Endothelial cell of umbilical vein (primary cell): Measurements from ENCODE around the gene SLC25A41. TPM values are rescaled to one million over a fixed set of nuclear protein-coding genes. Genes with fewer than 3 reads are reported as not detected.

Source experiments
- BruUV-seq: library from RNA; stranded (reverse); fragments of 400-500 nt; replicated peaks from 2 replicates; lab custom pipeline; 2021; lab: Mats Ljungman, UMichigan
- CTCF ChIA-PET: fragments of 300-600, 350-600 bp; sonication (Branson Sonifier 250); formaldehyde crosslinking; loops from one replicate; lab custom pipeline; 2021; ENCODE audit warnings: antibody characterized with exemption, inconsistent platforms; lab: Charles Lee
- POLR2A ChIA-PET: fragments of 300-600, 350-600 bp; sonication (Branson Sonifier 250); formaldehyde crosslinking; loops from one replicate; lab custom pipeline; 2021; ENCODE audit warnings: antibody characterized with exemption, inconsistent platforms; lab: Charles Lee
- DNase-seq: peaks from one replicate; pipeline ENCODE4 v3.0.0-alpha.2; 2011; ENCODE audit warnings: low read depth, low spot score
- FAIRE-seq: peaks from 2 replicates; lab custom pipeline; 2011; peaks lifted over from hg19 to GRCh38; lab: Jason Lieb, UNC
- H2AFZ ChIP-seq: 2 replicates; pipeline ENCODE4 v1.6.0; 2012; ENCODE audit warnings: low read depth, low read length, control low read depth, inconsistent platforms
- H3K27ac ChIP-seq: 2 replicates; pipeline ENCODE4 v1.5.1; 2011; ENCODE audit warnings: low read depth, mild to moderate bottlenecking, control low read depth, low read length, moderate library complexity; ENCODE audit not compliant: insufficient read depth
- H3K27me3 ChIP-seq, 2 experiments: 2 replicates each; pipeline versions ENCODE4 v1.6.0 to v1.6.1; 2011; ENCODE audit warnings: low read length in 2 of 2, mixed read lengths in 1 of 2; ENCODE audit not compliant: control insufficient read depth in 2 of 2, insufficient read depth in 2 of 2
- H3K36me3 ChIP-seq, 2 experiments: 2 replicates in 1 of 2; 3 replicates in 1 of 2; pipeline ENCODE4 v1.5.1; 2011; ENCODE audit warnings: low read length in 2 of 2, mild to moderate bottlenecking in 1 of 2, moderate library complexity in 1 of 2; ENCODE audit not compliant: control insufficient read depth in 2 of 2, insufficient read depth in 2 of 2; ENCODE audit errors: extremely low read depth in 1 of 2
- H3K4me1 ChIP-seq: 3 replicates; pipeline ENCODE4 v1.5.1; 2011; ENCODE audit warnings: mild to moderate bottlenecking, low read length; ENCODE audit not compliant: control insufficient read depth, insufficient read depth; ENCODE audit errors: extremely low read depth
- H3K4me2 ChIP-seq: 2 replicates; pipeline ENCODE4 v1.6.1; 2011; ENCODE audit warnings: low read length, control low read depth, mixed read lengths; ENCODE audit not compliant: insufficient read depth
- H3K4me3 ChIP-seq, 3 experiments: fragments of 200-600 bp in 1 of 3; sonication (generic), shearing (Covaris generic) in 1 of 3; replicated peaks in 1 of 3; 2 replicates each; pipeline ENCODE4 v1.5.1; 2011 to 2016; ENCODE audit warnings: control low read depth in 3 of 3, low read length in 3 of 3, mild to moderate bottlenecking in 2 of 3, inconsistent platforms in 1 of 3, low read depth in 1 of 3, moderate library complexity in 1 of 3; ENCODE audit not compliant: insufficient read depth in 1 of 3
- H3K79me2 ChIP-seq: 2 replicates; pipeline ENCODE4 v1.6.0; 2012; ENCODE audit warnings: low read length, inconsistent platforms; ENCODE audit not compliant: control insufficient read depth, insufficient read depth
- H3K9ac ChIP-seq: replicated peaks from 2 replicates; pipeline ENCODE3; 2011; ENCODE audit warnings: low read length, control low read depth; ENCODE audit not compliant: insufficient read depth; ENCODE audit errors: extremely low read depth
- H3K9me1 ChIP-seq: replicated peaks from 3 replicates; pipeline ENCODE4 v1.6.0; 2011; ENCODE audit warnings: mild to moderate bottlenecking, low read length; ENCODE audit not compliant: control insufficient read depth, insufficient read depth; ENCODE audit errors: extremely low read depth
- H3K9me3 ChIP-seq: replicated peaks from 2 replicates; pipeline ENCODE4 v1.5.1; 2012; ENCODE audit warnings: low read length, inconsistent platforms; ENCODE audit not compliant: control insufficient read depth, insufficient read depth
- H4K20me1 ChIP-seq: replicated peaks from 2 replicates; pipeline ENCODE3; 2011; ENCODE audit warnings: mild to moderate bottlenecking, low read length; ENCODE audit not compliant: control insufficient read depth, insufficient read depth; ENCODE audit errors: extremely low read depth
- CTCF ChIP-seq, 2 donors: IDR thresholded peaks; 1 replicate in 1 of 2; 2 replicates in 1 of 2; pipeline ENCODE4 v1.5.1; 2011; ENCODE audit warnings: low read length in 2 of 2, mild to moderate bottlenecking in 2 of 2, moderate library complexity in 2 of 2, control low read depth in 1 of 2, inconsistent platforms in 1 of 2, low read depth in 1 of 2; ENCODE audit not compliant: insufficient read depth in 1 of 2; ENCODE audit errors: extremely low read depth in 1 of 2
- EZH2 ChIP-seq: IDR thresholded peaks from 2 replicates; pipeline ENCODE4 v1.6.1; 2012; ENCODE audit warnings: borderline replicate concordance, low read depth, mild to moderate bottlenecking, moderate library complexity, low read length, inconsistent platforms; ENCODE audit not compliant: severe bottlenecking
- FOS ChIP-seq: IDR thresholded peaks from 2 replicates; pipeline ENCODE4 v1.6.1; 2011; ENCODE audit warnings: mild to moderate bottlenecking, low read length, moderate library complexity, borderline replicate concordance; ENCODE audit not compliant: insufficient read depth
- GATA2 ChIP-seq: IDR thresholded peaks from 2 replicates; pipeline ENCODE4 v1.7.0; 2011; ENCODE audit warnings: low read depth, mild to moderate bottlenecking, moderate library complexity, mixed read lengths, low read length; ENCODE audit not compliant: insufficient read length, insufficient read depth
- JUN ChIP-seq: IDR thresholded peaks from 2 replicates; pipeline ENCODE4 v1.6.1; 2011; ENCODE audit warnings: borderline replicate concordance, low read depth; ENCODE audit not compliant: insufficient read length, insufficient read depth
- MAX ChIP-seq: IDR thresholded peaks from 2 replicates; pipeline ENCODE4 v1.6.1; 2011; ENCODE audit not compliant: insufficient read depth, insufficient read length
- MYC ChIP-seq: IDR thresholded peaks from one replicate; pipeline ENCODE4 v1.6.1; 2011; ENCODE audit warnings: mild to moderate bottlenecking, low read depth, low read length
- POLR2A ChIP-seq: IDR thresholded peaks from 2 replicates; pipeline ENCODE4 v1.6.1; 2012; ENCODE audit warnings: low read depth, mild to moderate bottlenecking, control low read depth, low read length
- POLR2AphosphoS5 ChIP-seq: IDR thresholded peaks from 2 replicates; pipeline ENCODE4 v1.6.1; 2012; ENCODE audit warnings: low read depth, mild to moderate bottlenecking, control low read depth, low read length, moderate library complexity; ENCODE audit not compliant: insufficient read depth
- dilution Hi-C: fragments of 300-500 bp; cut with MboI; formaldehyde crosslinking; loops from one replicate; pipeline ENCODE4 v1.15.0; 2019; ENCODE audit warnings: low sequenced_read_pairs; ENCODE audit not compliant: extremely low pct_ligation_motif_present
- intact Hi-C: fragments of 100-400 bp; cut with micrococcal nuclease; formaldehyde crosslinking; loops from one replicate; pipeline ENCODE4 v1.10.0; 2022
- polyA plus RNA-seq, 4 experiments: library from polyadenylated mRNA; depleted of rRNA in 3 of 4; stranded (reverse) in 3 of 4; unstranded in 1 of 4; fragments of >200 nt; gene quantifications; 2 replicates each; pipeline versions ENCODE4 v1.2.1 to v1.2.3, GENCODE V29; 2011 to 2012; ENCODE audit warnings: missing spikeins in 1 of 4
- total RNA-seq: library from RNA; stranded (reverse); gene quantifications from 2 replicates; pipeline ENCODE4 v1.2.3, GENCODE V29; 2021

The SLC25A41 gene
- total and polyA plus RNA-seq, 2 donors (not counting 3 experiments of a cell fraction or from before 2014, with no cell fraction given) = 0.21 TPM; not detected in 1

GRCh38 chr19:6465006-6465405 is 31.4 kb upstream of the SLC25A41 start:
- Histone ChIP-seq H2AFZ (no peak overlapping the region), H3K9me3 (no peaks in the 10 kb centered on the region), H3K36me3 (no peaks in the 10 kb centered on the region), H3K9ac (no peak overlapping the region), H3K4me2 (no peak overlapping the region), H3K4me3 (no peak overlapping the region), H3K4me1 (peaks cover 2% of the 10 kb centered on the region), H3K79me2 (no peaks in the 10 kb centered on the region), H3K27ac (no peak overlapping the region), H3K9me1 (no peaks in the 10 kb centered on the region), H3K27me3 (peaks cover 8 to 16% of the 10 kb centered on the region in 2 experiments), H4K20me1 (no peaks in the 10 kb centered on the region)
- intact Hi-C loops (no loop called here), dilution Hi-C loops (no loop called here)
- ChIA-PET CTCF (no interaction called here), POLR2A (no interaction called here)
- FAIRE-seq (no peak), DNase-seq (no peak)
- no peak for TF ChIP-seq FOS
- TF ChIP-seq POLR2A = no peak
- TF ChIP-seq EZH2 = no peak
- no peak for TF ChIP-seq JUN
- no peak for TF ChIP-seq MAX
- TF ChIP-seq CTCF (IDR thresholded peaks at IDR 0.05; ENCODE audit: extremely low read depth in 1 of 2, insufficient read depth in 1 of 2, low read depth in 1 of 2, low read length in 2 of 2) = no peak
- TF ChIP-seq MYC = no peak
- TF ChIP-seq POLR2AphosphoS5 = no peak
- no peak for TF ChIP-seq GATA2
- BruUV-seq = no TSS peak
